H1 (cell line): ENCODE measurements around the gene NIN. TPM values are rescaled to one million over a fixed set of nuclear protein-coding genes. Genes with fewer than 3 reads are reported as not detected.

Source experiments
- CTCF ChIA-PET: fragments of 300-600 bp; sonication (Branson Sonifier 250); formaldehyde crosslinking; loops from one replicate; lab custom pipeline; 2021; ENCODE audit not compliant: partially characterized antibody; lab: Charles Lee
- POLR2A ChIA-PET: fragments of 300-600 bp; sonication (Branson Sonifier 250); formaldehyde crosslinking; loops from one replicate; lab custom pipeline; 2021; ENCODE audit warnings: inconsistent platforms; ENCODE audit not compliant: partially characterized antibody; lab: Charles Lee
- DNase-seq, 2 experiments: peaks; one replicate each; pipeline versions ENCODE4 v3.0.0 to v3.0.0-alpha.2; 2010 to 2022; ENCODE audit warnings: low spot score in 2 of 2, low read depth in 1 of 2, mixed read lengths in 1 of 2
- FAIRE-seq: peaks from 2 replicates; lab custom pipeline; 2011; peaks lifted over from hg19 to GRCh38; lab: Jason Lieb, UNC
- H2AFZ ChIP-seq: 2 replicates; pipeline ENCODE4 v1.8.1; 2012; ENCODE audit warnings: low read length, inconsistent platforms
- H2AK5ac ChIP-seq: 2 replicates; pipeline ENCODE4 v1.6.1; 2013; ENCODE audit warnings: low read depth, low read length
- H2BK120ac ChIP-seq: replicated peaks from 2 replicates; pipeline ENCODE3; 2013; ENCODE audit warnings: low read depth, low read length, inconsistent platforms
- H2BK12ac ChIP-seq: 2 replicates; pipeline ENCODE4 v1.6.1; 2013; ENCODE audit warnings: low read depth, low read length
- H2BK15ac ChIP-seq: 2 replicates; pipeline ENCODE4 v1.6.1; 2013; ENCODE audit warnings: low read length
- H2BK20ac ChIP-seq: 2 replicates; pipeline ENCODE4 v1.6.1; 2013; ENCODE audit warnings: low read length
- H2BK5ac ChIP-seq: 2 replicates; pipeline ENCODE4 v1.6.1; 2013; ENCODE audit warnings: low read depth, low read length
- H3K14ac ChIP-seq: 2 replicates; pipeline ENCODE4 v1.6.1; 2013; ENCODE audit warnings: inconsistent platforms; ENCODE audit not compliant: insufficient read length
- H3K18ac ChIP-seq: 2 replicates; pipeline ENCODE4 v1.6.1; 2013; ENCODE audit warnings: low read length; ENCODE audit errors: extremely low read depth
- H3K23ac ChIP-seq: 2 replicates; pipeline ENCODE4 v1.6.1; 2013; ENCODE audit warnings: inconsistent platforms; ENCODE audit not compliant: insufficient read length
- H3K23me2 ChIP-seq: 2 replicates; pipeline ENCODE4 v1.6.1; 2013; ENCODE audit warnings: low read depth, low read length
- H3K27ac ChIP-seq: 2 replicates; pipeline ENCODE4 v1.6.1; 2011; ENCODE audit warnings: low read depth, low read length, inconsistent platforms
- H3K27me3 ChIP-seq, 4 experiments: replicated peaks in 1 of 4; 1 replicate in 1 of 4; 2 replicates in 3 of 4; pipeline versions ENCODE4 v1.6.1 to v1.8.1; 2011 to 2013; ENCODE audit warnings: low read length in 3 of 4, mild to moderate bottlenecking in 3 of 4, inconsistent platforms in 2 of 4, mixed read lengths in 2 of 4, moderate library complexity in 1 of 4; ENCODE audit not compliant: control insufficient read depth in 3 of 4, insufficient read depth in 3 of 4; ENCODE audit errors: extremely low read depth in 1 of 4
- H3K36me3 ChIP-seq, 4 experiments: 2 replicates each; pipeline versions ENCODE4 v1.6.1 to v1.8.1; 2011 to 2013; ENCODE audit warnings: mild to moderate bottlenecking in 4 of 4, low read length in 3 of 4, moderate library complexity in 2 of 4, control low read depth in 1 of 4, inconsistent platforms in 1 of 4; ENCODE audit not compliant: insufficient read depth in 4 of 4, control insufficient read depth in 2 of 4
- H3K4ac ChIP-seq: replicated peaks from 2 replicates; pipeline ENCODE3; 2013; ENCODE audit warnings: low read length, low read depth, mixed read lengths, inconsistent platforms; ENCODE audit not compliant: insufficient read length
- H3K4me1 ChIP-seq, 4 experiments: replicated peaks in 1 of 4; 1 replicate in 1 of 4; 2 replicates in 3 of 4; pipeline versions ENCODE4 v1.6.1 to v1.8.1; 2011 to 2013; ENCODE audit warnings: low read length in 3 of 4, inconsistent platforms in 2 of 4, mixed read lengths in 1 of 4; ENCODE audit not compliant: insufficient read depth in 4 of 4, control insufficient read depth in 3 of 4
- H3K4me2 ChIP-seq, 2 experiments: 2 replicates each; pipeline versions ENCODE4 v1.6.1 to v1.8.1; 2011 to 2013; ENCODE audit warnings: low read depth in 2 of 2, low read length in 2 of 2, control low read depth in 1 of 2, inconsistent platforms in 1 of 2, mild to moderate bottlenecking in 1 of 2; ENCODE audit not compliant: insufficient read depth in 1 of 2
- H3K4me3 ChIP-seq, 4 experiments: fragments of 200-600, 300-600 bp in 1 of 4; sonication (generic), shearing (Covaris generic), sonication (Bioruptor Twin) in 1 of 4; 2 replicates each; pipeline versions ENCODE4 v1.5.1 to v1.8.1; 2011 to 2016; ENCODE audit warnings: low read length in 4 of 4, low read depth in 3 of 4, control low read depth in 2 of 4, inconsistent platforms in 2 of 4, mild to moderate bottlenecking in 2 of 4, mixed read lengths in 1 of 4, moderate library complexity in 1 of 4; ENCODE audit not compliant: insufficient read depth in 2 of 4; ENCODE audit errors: extremely low read depth in 1 of 4
- H3K56ac ChIP-seq: replicated peaks from 2 replicates; pipeline ENCODE3; 2013; ENCODE audit warnings: low read depth, mild to moderate bottlenecking, mixed read lengths, low read length, inconsistent platforms; ENCODE audit not compliant: insufficient read length
- H3K79me1 ChIP-seq: 2 replicates; pipeline ENCODE4 v1.6.1; 2013; ENCODE audit warnings: low read depth, low read length, control low read depth
- H3K79me2 ChIP-seq, 2 experiments: 2 replicates each; pipeline versions ENCODE4 v1.6.1 to v1.8.1; 2012 to 2013; ENCODE audit warnings: low read length in 2 of 2, mild to moderate bottlenecking in 2 of 2, inconsistent platforms in 1 of 2; ENCODE audit not compliant: insufficient read depth in 2 of 2, control insufficient read depth in 1 of 2
- H3K9ac ChIP-seq, 4 experiments: replicated peaks in 1 of 4; 1 replicate in 1 of 4; 2 replicates in 3 of 4; pipeline versions ENCODE4 v1.6.1 to v1.8.1; 2011 to 2013; ENCODE audit warnings: low read depth in 3 of 4, low read length in 3 of 4, control low read depth in 2 of 4, mild to moderate bottlenecking in 2 of 4, moderate library complexity in 2 of 4, inconsistent platforms in 1 of 4; ENCODE audit errors: extremely low read depth in 1 of 4
- H3K9me3 ChIP-seq, 2 experiments: 2 replicates each; pipeline versions ENCODE4 v1.6.1 to v1.8.1; 2012 to 2013; ENCODE audit warnings: mild to moderate bottlenecking in 2 of 2, moderate library complexity in 2 of 2, control low read depth in 1 of 2, inconsistent platforms in 1 of 2, low read depth in 1 of 2, low read length in 1 of 2, mixed read lengths in 1 of 2; ENCODE audit not compliant: insufficient read depth in 2 of 2
- H4K20me1 ChIP-seq, 2 experiments: replicated peaks in 1 of 2; 2 replicates each; pipeline versions ENCODE3 to v1.8.1; 2011 to 2013; ENCODE audit warnings: inconsistent platforms in 2 of 2, low read length in 2 of 2, mild to moderate bottlenecking in 1 of 2; ENCODE audit not compliant: insufficient read depth in 2 of 2, control insufficient read depth in 1 of 2
- H4K5ac ChIP-seq: 2 replicates; pipeline ENCODE4 v1.6.1; 2013; ENCODE audit warnings: low read length, low read depth, mixed read lengths, inconsistent platforms; ENCODE audit not compliant: insufficient read length
- H4K8ac ChIP-seq: 2 replicates; pipeline ENCODE4 v1.8.0; 2013; ENCODE audit warnings: mild to moderate bottlenecking, moderate library complexity, low read length, inconsistent platforms; ENCODE audit not compliant: insufficient read depth; ENCODE audit errors: extremely low read depth
- H4K91ac ChIP-seq: replicated peaks from 2 replicates; pipeline ENCODE3; 2013; ENCODE audit warnings: low read length, mixed read lengths, inconsistent platforms; ENCODE audit not compliant: insufficient read length
- FOSL1 ChIP-seq: IDR thresholded peaks from 2 replicates; pipeline ENCODE4 v1.6.1; 2011; ENCODE audit warnings: mild to moderate bottlenecking, low read depth, low read length, moderate library complexity; ENCODE audit not compliant: insufficient read depth
- GABPA ChIP-seq: IDR thresholded peaks from 2 replicates; pipeline ENCODE4 v1.6.1; 2011; ENCODE audit warnings: mild to moderate bottlenecking, low read length, moderate library complexity, borderline replicate concordance; ENCODE audit not compliant: insufficient read depth
- JUND ChIP-seq: IDR thresholded peaks from 2 replicates; pipeline ENCODE4 v1.6.1; 2011; ENCODE audit warnings: mild to moderate bottlenecking, improper control_type of control experiment, low read length
- KDM1A ChIP-seq: fragments of 200-600, 300-600 bp; sonication (generic); IDR thresholded peaks from 2 replicates; pipeline ENCODE4 v1.7.1; 2016; ENCODE audit warnings: mild to moderate bottlenecking, low read length, borderline replicate concordance
- MAX ChIP-seq: IDR thresholded peaks from 2 replicates; pipeline ENCODE4 v1.6.1; 2012; ENCODE audit warnings: inconsistent platforms
- NRF1 ChIP-seq: IDR thresholded peaks from 2 replicates; pipeline ENCODE4 v1.6.1; 2011; ENCODE audit warnings: mild to moderate bottlenecking, low read depth, low read length, improper control_type of control experiment
- POLR2A ChIP-seq, 2 experiments: IDR thresholded peaks; 1 replicate in 1 of 2; 2 replicates in 1 of 2; pipeline ENCODE4 v1.6.1; 2011; ENCODE audit warnings: low read depth in 2 of 2, low read length in 2 of 2, mild to moderate bottlenecking in 2 of 2; ENCODE audit errors: control extremely low read depth in 1 of 2
- RAD21 ChIP-seq, 2 experiments: IDR thresholded peaks in 1 of 2; conservative IDR thresholded peaks in 1 of 2; 2 replicates each; pipeline ENCODE4 v1.6.1; 2011; ENCODE audit warnings: low read depth in 2 of 2, low read length in 2 of 2, improper control_type of control experiment in 1 of 2, inconsistent platforms in 1 of 2, mild to moderate bottlenecking in 1 of 2, moderate library complexity in 1 of 2
- SRF ChIP-seq: IDR thresholded peaks from 2 replicates; pipeline ENCODE4 v1.6.1; 2011; ENCODE audit warnings: mild to moderate bottlenecking, low read depth, low read length, moderate library complexity
- SUZ12 ChIP-seq: fragments of 200-600 bp; sonication (generic); IDR thresholded peaks from 2 replicates; pipeline ENCODE4 v1.6.1; 2012; ENCODE audit warnings: mild to moderate bottlenecking, inconsistent platforms, low read length, moderate library complexity, mixed read lengths
- TBP ChIP-seq: IDR thresholded peaks from 2 replicates; pipeline ENCODE4 v1.6.1; 2011; ENCODE audit warnings: low read depth, low read length, improper control_type of control experiment
- YY1 ChIP-seq: IDR thresholded peaks from 2 replicates; pipeline ENCODE4 v1.6.1; 2011; ENCODE audit warnings: low read depth, mild to moderate bottlenecking, low read length
- WGBS, 2 experiments: shearing (Covaris generic) in 1 of 2; methylation state at CpG; one replicate each; pipeline versions ENCODE4 v1.1.6 to v1.1.7; 2013 to 2015; ENCODE audit warnings: low lambda C conversion rate in 2 of 2, mixed read lengths in 2 of 2, inconsistent platforms in 1 of 2, low coverage in 1 of 2, missing lambda C conversion rate in 1 of 2; ENCODE audit not compliant: insufficient replicate concordance in 2 of 2, insufficient coverage in 1 of 2, insufficient read length in 1 of 2; ENCODE audit errors: extremely low coverage in 1 of 2, missing lambda C conversion rate in 1 of 2; 5-methylcytosine and 5-hydroxymethylcytosine counted together
- polyA plus RNA-seq, 7 experiments: library from polyadenylated mRNA; depleted of rRNA in 3 of 7; stranded (reverse) in 5 of 7; unstranded in 2 of 7; fragments of >200 nt in 5 of 7; fragments of 200-250 nt in 2 of 7; gene quantifications; 1 replicate in 5 of 7; 2 replicates in 1 of 7; 4 replicates in 1 of 7; pipeline versions ENCODE4 v1.2.1 to v1.2.3, GENCODE V29; 2011 to 2013; ENCODE audit warnings: missing spikeins in 2 of 7, mixed read lengths in 2 of 7
- total RNA-seq: library from RNA; stranded (reverse); fragmentation: NEBNext Ultra II Directional; extraction: Animal tissue kit (Norgen Biotek cat#: 25700); gene quantifications from 2 replicates; pipeline ENCODE4 v1.2.1, GENCODE V29; 2021
- TF ChIP-seq, protein P1 (sequence below): IDR thresholded peaks from 2 replicates; pipeline ENCODE4 v1.6.1; 2011; ENCODE audit warnings: low read depth, mild to moderate bottlenecking, low read length; ENCODE audit not compliant: insufficient read depth

Gene NIN
- total and polyA plus RNA-seq, 2 of the 8 experiments (the other 6 are each of a cell fraction or from before 2014, with no cell fraction given): 3.2 to 21.3 TPM

- H3K9me3 ChIP-seq: no peaks in the 10 kb centered on the region
- POLR2A ChIA-PET: no interaction called here
- CTCF ChIA-PET: interaction anchor here (1.0 kb wide), 1 partner anchor 37 kb away, joined by 3 read pairs; no protein-coding TSS in a partner anchor
- no peaks in the 10 kb centered on the region for H3K79me2 ChIP-seq
- H2AK5ac ChIP-seq: no peak overlapping the region
- H3K18ac ChIP-seq: no peak overlapping the region
- H3K27ac ChIP-seq: no peak overlapping the region
- H4K5ac ChIP-seq: no peak overlapping the region
- H3K27me3 ChIP-seq: no peaks in the 10 kb centered on the region
- no peak overlapping the region for H2BK15ac ChIP-seq
- no peak overlapping the region for H3K4me3 ChIP-seq
- whole genome bisulfite sequencing, 2 experiments: 94% methylated on average over 4 of the region's 4 CpGs; no CpG with 5 or more reads in 1 of the 2 experiments
- no peak overlapping the region for H3K9ac ChIP-seq
- H2BK5ac ChIP-seq: no peak overlapping the region
- H3K36me3 ChIP-seq: peaks cover 0 to 35% (median 19%) of the 10 kb centered on the region in 4 experiments; a peak in 6 of 8 replicates
- DNase-seq (no peak), FAIRE-seq (no peak)
- H3K4me2 ChIP-seq: no peak overlapping the region
- no peak overlapping the region for H3K23ac ChIP-seq
- no peaks in the 10 kb centered on the region for H3K79me1 ChIP-seq
- no peaks in the 10 kb centered on the region for H3K4me1 ChIP-seq
- no peak overlapping the region for H4K91ac ChIP-seq
- no peak overlapping the region for H4K8ac ChIP-seq
- no peak overlapping the region for H2BK20ac ChIP-seq
- no peaks in the 10 kb centered on the region for H4K20me1 ChIP-seq
- no peak overlapping the region for H3K56ac ChIP-seq
- no peak overlapping the region for H2BK12ac ChIP-seq
- H3K14ac ChIP-seq: no peak overlapping the region
- no peak overlapping the region for H2BK120ac ChIP-seq
- H2AFZ ChIP-seq: no peak overlapping the region
- H3K23me2 ChIP-seq: no peaks in the 10 kb centered on the region
- no peak overlapping the region for H3K4ac ChIP-seq
- TF ChIP-seq SUZ12 (no peak), POLR2A (IDR thresholded peaks at IDR 0.05; ENCODE audit: control extremely low read depth in 1 of 2, low read depth in 2 of 2, low read length in 2 of 2) (no peak), RAD21 (IDR thresholded peaks at IDR 0.05 in 1 of 2, conservative IDR thresholded peaks at IDR 0.05 in 1 of 2; ENCODE audit: low read depth in 2 of 2, low read length in 2 of 2) (no peak), GABPA (no peak), NRF1 (no peak), FOSL1 (no peak), KDM1A (no peak), SRF (no peak), TBP (no peak), JUND (no peak), MAX (no peak), YY1 (no peak)
- TF ChIP-seq, protein P1, sequence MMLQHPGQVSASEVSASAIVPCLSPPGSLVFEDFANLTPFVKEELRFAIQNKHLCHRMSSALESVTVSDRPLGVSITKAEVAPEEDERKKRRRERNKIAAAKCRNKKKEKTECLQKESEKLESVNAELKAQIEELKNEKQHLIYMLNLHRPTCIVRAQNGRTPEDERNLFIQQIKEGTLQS: no peak
Observed at GRCh38 chr14:50739186-50739585, 91.8 kb downstream of the NIN start.
